ENCODE measurements around the gene ZNF367.

DNA sequence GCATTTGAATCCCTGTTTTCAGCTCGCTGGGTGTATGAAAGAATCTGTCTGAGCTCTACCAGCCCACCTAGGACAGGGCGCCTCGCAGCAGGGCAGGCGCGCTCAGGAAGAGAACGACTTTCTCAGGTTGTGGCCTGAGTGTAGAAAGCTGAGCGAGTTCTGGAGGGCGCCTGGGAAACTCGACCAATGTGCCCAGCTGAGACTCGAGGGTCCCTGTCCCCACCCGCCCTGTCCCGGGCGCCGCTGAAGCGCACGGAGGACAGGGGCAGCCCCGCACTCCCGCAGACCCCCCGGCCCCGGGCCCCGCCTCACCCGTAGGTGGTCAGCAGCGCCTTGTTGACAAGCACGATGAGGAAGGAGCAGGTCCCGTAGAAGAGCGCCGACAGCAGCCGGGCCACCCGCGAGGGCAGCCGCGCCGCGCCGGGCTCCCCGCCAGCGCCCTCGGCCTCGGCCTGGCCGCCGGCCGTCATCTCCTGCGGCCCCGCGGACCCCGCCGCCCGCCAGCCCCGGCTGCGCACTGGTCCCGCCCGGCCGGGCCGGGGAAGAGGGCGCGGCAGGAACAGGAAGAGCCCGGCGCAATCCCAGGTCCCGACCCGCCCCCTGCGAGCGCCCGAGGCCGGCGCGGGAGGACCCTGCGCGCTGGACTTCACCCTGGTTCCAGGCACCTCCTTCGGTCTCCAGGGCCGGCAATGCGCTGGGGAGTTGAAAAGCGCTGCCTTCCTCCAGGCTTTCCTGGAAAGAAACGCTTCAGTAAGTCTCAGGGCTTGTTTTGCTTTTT lies 34.8 kb downstream of the ZNF367 start, which contains the start of gene SLC35D2:
- TF ChIP-seq EZH2 (IDR thresholded peaks at IDR 0.05; ENCODE audit: borderline replicate concordance, insufficient read depth, low read depth, low read length, poor library complexity, severe bottlenecking): no peak
- TF ChIP-seq, protein P1, sequence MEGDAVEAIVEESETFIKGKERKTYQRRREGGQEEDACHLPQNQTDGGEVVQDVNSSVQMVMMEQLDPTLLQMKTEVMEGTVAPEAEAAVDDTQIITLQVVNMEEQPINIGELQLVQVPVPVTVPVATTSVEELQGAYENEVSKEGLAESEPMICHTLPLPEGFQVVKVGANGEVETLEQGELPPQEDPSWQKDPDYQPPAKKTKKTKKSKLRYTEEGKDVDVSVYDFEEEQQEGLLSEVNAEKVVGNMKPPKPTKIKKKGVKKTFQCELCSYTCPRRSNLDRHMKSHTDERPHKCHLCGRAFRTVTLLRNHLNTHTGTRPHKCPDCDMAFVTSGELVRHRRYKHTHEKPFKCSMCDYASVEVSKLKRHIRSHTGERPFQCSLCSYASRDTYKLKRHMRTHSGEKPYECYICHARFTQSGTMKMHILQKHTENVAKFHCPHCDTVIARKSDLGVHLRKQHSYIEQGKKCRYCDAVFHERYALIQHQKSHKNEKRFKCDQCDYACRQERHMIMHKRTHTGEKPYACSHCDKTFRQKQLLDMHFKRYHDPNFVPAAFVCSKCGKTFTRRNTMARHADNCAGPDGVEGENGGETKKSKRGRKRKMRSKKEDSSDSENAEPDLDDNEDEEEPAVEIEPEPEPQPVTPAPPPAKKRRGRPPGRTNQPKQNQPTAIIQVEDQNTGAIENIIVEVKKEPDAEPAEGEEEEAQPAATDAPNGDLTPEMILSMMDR (IDR thresholded peaks at IDR 0.05): no peak

Data from B cell (primary cell).